Left renal pelvis (tissue), 4 donors: Measurements from ENCODE around the gene GLRX3. TPM values are rescaled to one million over a fixed set of nuclear protein-coding genes. Genes with fewer than 3 reads are reported as not detected.
"Not testable (repeated sequence)": the region's sequence is repeated elsewhere in the genome, so short reads cannot be mapped to it uniquely, and the experiment has no call there.

Experiments
- DNase-seq, 4 donors: peaks; one replicate each; pipeline ENCODE4 v3.0.0-alpha.2; 2013; ENCODE audit warnings: low read depth in 4 of 4, low spot score in 3 of 4
- polyA plus RNA-seq, 4 donors: library from polyadenylated mRNA; unstranded; fragments of 120-200 nt; gene quantifications; one replicate each; pipeline ENCODE4 v1.2.1, GENCODE V29; 2013; ENCODE audit not compliant: insufficient read length in 4 of 4

The GLRX3 gene
- polyA plus RNA-seq, 4 donors, result 67.4 to 98.4 (median 87.7) TPM

DNA sequence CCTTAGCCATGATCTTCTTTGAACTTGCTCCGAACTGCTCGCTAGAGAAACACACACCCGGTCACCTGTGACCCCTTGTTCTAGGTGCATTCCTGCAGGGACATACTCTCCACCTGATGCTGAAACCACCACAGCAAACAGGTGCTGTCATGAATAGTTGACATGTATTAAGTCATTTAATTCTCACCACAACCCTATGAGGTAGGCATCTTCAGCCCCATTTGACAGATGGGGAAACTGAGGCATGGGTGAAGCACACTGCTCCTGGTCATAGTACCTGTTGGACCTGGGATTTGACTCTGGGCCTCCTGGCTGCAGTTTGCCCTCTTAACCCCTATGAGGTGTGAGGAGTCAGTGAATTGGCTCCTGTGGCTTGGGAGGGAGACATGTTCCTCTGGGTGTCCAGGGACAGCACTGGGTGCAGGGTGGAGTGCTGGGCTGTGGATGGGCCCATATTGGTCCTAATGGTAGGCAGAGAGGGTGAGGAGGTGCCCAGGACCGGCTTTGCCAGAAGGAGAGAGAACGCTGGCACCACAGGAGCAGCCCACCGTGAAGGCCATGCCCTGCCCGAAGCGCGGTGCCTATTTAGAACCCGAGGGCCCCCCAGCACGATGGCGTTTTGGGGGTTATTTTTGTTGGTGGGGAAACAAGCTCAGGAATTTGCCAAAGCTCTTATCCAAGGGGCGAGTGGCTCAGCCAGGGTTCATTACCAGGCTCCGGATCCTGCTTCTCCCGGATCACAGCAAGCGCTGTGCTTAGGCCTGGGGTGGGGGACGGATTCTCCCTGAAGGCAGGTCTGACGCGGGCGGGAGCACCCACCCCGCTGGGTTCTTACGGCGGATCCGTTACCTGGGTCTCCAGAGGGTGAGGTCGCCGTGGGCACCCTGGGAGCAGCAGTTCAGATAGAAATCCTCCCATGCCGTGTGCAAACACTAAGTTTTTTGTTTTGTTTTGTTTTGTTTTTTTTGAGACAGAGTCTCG, 52.3 kb downstream of the GLRX3 start:
- no peak for DNase-seq

- DNase-seq, result no peak
Measured at GRCh38 chr10:130189608-130190054, 53.4 kb downstream of the GLRX3 start.

DNA sequence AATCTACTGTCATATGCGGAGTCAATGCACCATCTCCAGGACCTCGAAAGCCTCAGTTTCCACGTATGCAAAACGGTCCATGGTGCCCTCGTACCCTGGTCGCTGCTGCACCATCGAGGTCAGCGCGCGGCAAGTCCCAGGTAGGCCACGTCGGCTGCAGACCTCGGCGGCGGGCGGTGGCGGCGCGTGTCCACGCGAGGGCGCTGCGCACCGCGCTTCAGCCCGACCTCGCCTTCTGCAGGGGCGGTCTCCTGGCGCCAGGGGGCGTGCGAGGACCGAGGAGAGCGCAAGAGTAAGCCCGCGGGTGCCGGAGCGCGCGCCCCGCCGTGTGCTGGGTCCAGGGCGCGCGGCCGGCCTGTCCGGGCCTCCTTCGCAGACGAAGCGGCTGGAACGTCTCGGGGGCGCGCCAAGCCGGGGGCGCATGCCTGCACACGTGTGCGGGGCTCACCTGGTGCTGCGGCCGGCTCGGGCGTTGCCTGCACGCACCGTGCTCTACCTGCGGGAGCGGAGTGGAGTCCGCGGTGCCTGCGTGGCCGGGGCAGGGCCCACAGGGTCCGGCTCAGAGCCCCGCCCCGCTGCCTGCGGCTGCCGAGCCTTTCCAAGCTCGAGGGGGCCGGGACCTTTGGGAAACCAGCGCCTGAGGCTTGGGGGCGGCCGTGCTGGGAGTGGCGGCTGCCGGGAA, 54.0 kb downstream of the GLRX3 start:
- DNase-seq, result peak; percentile 75 to 83 (median 80)

DNA sequence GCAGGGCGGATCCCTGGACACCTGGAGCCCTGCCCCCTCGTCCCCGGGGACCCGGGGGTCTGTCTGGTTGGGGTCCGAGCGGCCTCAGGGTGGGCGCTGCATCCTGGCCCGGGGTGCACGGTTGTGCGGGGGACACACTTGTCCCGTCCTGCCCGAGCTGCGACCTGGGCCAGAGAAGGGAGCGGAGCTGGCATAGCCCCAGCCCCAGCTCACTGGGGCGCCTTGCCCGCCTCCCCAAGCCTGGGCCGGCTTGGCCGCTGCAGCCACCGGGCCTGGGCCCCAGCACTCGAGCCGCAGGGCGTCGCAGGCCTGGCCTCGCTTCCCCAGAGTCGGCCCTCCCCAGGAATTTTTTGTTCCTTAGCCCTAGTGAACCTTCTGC, 54.5 kb downstream of the GLRX3 start:
- DNase-seq, result no peak

GRCh38 chr10:130191380-130191779, 55.2 kb downstream of the GLRX3 start:
- no peak for DNase-seq

DNA sequence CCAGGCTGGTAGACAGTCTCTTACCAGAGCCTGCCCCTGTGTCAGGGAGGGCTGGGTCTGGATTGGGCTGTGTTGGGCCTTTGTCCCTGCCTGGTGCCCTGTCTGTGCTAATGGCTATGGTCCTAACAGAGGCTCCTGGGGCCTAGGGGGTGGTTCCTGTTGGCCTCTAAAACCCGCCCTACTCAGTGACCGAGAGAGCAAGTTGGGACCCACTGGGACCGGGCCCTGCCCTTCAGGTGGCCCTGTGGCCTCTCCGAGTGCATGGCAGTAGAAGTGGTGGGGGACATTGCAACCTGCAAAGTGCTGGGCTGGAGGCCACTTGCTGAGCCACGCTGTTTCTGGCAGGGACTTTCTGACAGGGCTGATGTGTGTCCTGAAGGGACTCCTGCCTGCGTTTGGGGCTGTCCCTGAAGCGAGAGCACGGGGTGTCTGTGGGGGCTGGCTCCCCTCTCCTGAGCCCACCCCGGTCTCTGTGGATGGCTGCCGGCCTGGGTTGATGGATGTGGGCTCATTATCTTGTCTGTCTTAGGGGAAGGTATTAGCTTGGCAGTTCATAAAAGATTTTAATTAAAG, 56.2 kb downstream of the GLRX3 start:
- no peak for DNase-seq

DNA sequence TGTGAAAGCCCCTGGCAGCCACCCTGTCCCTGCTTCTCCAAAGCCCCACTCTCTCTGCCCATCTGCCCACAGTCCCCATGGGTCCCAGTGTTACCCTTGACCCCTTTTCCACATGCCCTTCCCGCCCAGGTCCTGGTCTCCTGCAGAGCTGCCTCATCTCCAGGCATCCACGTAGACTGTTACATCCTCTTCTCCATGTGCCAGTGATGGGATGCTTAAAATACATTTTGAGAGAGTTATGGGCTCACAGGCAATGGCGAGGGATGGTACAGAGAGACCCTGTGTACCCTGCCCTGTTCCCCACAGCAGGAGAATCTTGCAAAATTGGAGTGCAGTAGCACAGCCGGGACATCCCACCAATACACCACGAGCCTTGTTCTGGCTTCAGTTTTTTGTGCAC, 56.8 kb downstream of the GLRX3 start:
- no peak for DNase-seq

DNA sequence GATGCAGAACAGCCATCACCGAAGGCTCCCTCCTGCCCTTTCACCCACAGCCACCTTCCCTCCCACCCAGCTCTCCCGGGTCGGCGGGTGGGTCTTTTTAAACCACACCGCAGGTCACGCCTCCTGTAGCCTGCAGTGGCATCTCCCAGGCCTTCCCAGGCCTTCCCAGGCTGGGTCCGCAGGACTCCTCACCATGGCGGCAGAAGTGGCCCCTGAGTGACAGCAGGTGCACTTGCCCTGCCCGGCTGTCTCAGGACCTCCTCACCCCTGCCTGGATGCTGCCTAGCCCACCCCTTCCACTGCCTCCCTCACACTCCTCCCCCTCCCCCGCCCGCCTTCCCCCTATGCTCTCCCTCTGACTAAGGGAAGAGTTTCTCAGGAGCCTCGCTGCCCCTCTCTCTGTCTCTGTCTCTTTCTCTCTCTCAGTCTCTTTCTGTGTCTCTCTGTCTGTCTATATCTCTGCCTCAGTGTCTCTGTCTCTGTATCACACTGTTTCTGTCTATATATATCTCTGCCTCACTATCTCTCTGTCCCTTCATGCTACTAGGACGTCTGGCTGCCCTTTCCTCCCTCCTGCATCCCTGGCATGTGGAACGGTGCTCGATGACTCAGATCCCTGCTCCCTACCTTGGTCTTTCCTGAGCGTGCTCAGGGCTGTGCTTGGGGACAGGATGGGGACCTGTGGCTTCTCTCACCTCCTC, 57.5 kb downstream of the GLRX3 start:
- DNase-seq, result no peak

DNA sequence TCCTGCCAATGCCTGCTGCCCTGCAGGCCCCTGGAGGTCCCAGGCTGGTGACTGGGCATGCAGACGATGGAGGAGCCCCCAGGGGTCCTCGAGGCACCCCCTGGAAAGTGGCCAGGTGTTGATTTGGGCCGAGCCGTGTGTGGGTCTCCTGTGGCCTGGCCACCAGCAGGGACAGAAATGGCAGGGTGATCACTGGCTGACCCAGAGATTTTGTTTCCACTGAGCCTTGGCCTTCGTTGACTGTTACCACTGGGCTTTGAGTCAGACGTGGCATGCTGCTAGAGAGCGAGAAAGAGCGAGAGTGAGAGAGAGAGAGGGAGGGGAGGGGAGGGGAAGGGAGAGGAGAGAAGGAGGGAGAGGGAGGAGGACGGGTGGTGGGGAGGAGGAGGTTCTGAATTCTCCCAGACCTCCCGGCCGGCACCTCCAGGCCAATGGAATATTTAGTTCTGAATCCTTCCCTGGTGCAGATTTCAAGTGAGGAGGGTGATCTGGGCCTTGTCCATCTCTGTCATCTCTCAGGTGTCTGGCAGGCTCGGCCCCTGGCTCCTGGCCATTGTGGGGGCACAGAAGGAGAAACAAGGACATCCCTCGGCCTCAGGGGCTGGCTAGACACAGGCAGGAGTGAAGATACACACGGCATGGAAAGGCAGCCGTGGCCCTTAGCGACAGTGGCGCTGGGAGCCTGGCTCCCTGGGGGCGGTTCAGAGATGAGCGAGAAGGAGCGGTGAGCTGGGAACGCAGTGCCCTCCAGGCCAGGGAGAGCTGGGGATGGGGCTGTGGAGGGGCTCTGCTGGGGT, 58.2 kb downstream of the GLRX3 start:
- no peak for DNase-seq

- DNase-seq, result no peak
Measured at GRCh38 chr10:130194991-130195645, 58.9 kb downstream of the GLRX3 start.

GRCh38 chr10:130195746-130196294, 59.6 kb downstream of the GLRX3 start:
- no peak for DNase-seq

- DNase-seq, result no peak
Measured at GRCh38 chr10:130196511-130197487, 60.6 kb downstream of the GLRX3 start.

DNA sequence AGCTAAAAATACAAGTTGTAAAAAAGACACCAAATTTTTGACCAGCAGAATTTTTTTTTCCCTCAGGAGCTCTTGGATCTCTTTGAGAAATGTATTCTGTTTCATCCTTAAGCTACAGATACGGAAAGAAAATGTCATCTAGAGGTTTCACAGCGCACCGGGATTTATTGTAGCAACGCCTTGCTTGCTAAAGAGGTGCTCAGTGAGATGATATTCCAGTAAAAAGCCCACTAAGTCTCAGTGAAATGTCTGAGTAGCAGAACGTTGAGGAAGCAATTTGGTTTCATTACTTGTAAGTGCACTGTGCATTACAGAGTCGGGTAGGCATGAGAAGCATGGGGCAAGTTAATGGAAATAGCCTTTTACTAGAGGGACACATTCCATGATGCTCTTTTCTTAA, 62.5 kb downstream of the GLRX3 start:
- DNase-seq, result no peak

GRCh38 chr10:130200179-130201042, 64.2 kb downstream of the GLRX3 start:
- DNase-seq, result no peak

GRCh38 chr10:130201043-130201380, 64.8 kb downstream of the GLRX3 start:
- no peak for DNase-seq

- DNase-seq, result not testable (repeated sequence)
Measured at GRCh38 chr10:130202150-130202549, 66.0 kb downstream of the GLRX3 start.

DNA sequence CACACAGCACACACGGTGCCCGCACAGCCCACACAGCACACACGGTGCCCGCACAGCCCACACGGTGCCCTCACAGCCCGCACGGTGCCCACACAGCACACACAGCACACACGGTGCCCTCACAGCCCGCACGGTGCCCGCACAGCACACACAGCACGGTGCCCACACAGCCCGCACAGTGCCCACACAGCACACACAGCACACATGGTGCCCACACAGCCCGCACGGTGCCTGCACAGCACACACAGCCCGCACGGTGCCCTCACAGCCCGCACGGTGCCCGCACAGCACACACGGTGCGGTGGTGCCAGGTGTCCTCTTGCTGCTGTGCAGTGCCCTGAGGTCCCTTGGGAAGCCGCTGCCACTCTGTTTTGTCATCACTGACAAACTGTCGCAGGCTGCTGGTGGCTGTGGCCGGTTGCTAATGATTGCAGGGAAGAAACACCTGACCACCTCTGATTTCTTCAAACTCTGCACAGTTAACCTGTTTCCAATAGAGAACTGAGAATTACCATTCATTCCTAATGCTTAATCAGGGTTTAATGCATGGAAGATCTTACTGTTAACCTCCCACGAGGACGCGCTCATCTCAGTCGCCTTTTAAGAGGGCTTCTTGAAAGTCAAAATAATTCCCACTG, 66.9 kb downstream of the GLRX3 start:
- DNase-seq, result no peak
